ENCODE data around the gene SOX3. TPM values are rescaled to one million over a fixed set of nuclear protein-coding genes. Genes with fewer than 3 reads are reported as not detected.

SOX3 gene
- total RNA-seq, 4 donors from 2014 or later, result not detected

- intact Hi-C loops (cut with DNase I), result no loop called here
- Histone ChIP-seq H3K27ac (replicated peaks in 1 of 4) (no peak overlapping the region), H3K9me3 (no peaks in the 10 kb centered on the region), H3K4me3 (no peak overlapping the region), H3K27me3 (peaks cover 0 to 7% (median 0%) of the 10 kb centered on the region in 4 donors), H3K36me3 (no peaks in the 10 kb centered on the region), H3K4me1 (no peaks in the 10 kb centered on the region)
- 70% methylated on average over 4 of the region's 4 CpGs for WGBS
- TF ChIP-seq CTCF (IDR thresholded peaks at IDR 0.05), result no peak
- no peak for DNase-seq (ENCODE audit: extremely low spot score)
These were observed 12.5 kb downstream of the SOX3 start for GRCh38 chrX:140492066-140492994.

- Histone ChIP-seq H3K4me1 (no peaks in the 10 kb centered on the region), H3K27me3 (no peaks in the 10 kb centered on the region), H3K4me3 (no peak overlapping the region), H3K27ac (replicated peaks in 1 of 4) (no peak overlapping the region), H3K9me3 (no peaks in the 10 kb centered on the region), H3K36me3 (no peaks in the 10 kb centered on the region)
- no peak for DNase-seq (ENCODE audit: extremely low spot score)
- intact Hi-C loops (cut with DNase I), result no loop called here
- TF ChIP-seq CTCF (IDR thresholded peaks at IDR 0.05) (no peak), POLR2A (IDR thresholded peaks at IDR 0.05; ENCODE audit: low read depth) (no peak), POLR2AphosphoS5 (IDR thresholded peaks at IDR 0.05) (no peak), EP300 (IDR thresholded peaks at IDR 0.05) (no peak)
These were observed 24.1 kb downstream of the SOX3 start for GRCh38 chrX:140480765-140481164.

GRCh38 chrX:140477987-140478386, 26.9 kb downstream of the SOX3 start:
- Histone ChIP-seq H3K27ac (replicated peaks in 1 of 4) (no peak overlapping the region), H3K4me1 (no peaks in the 10 kb centered on the region), H3K27me3 (no peaks in the 10 kb centered on the region), H3K36me3 (no peaks in the 10 kb centered on the region), H3K4me3 (no peak overlapping the region), H3K9me3 (peaks cover 0 to 10% (median 0%) of the 10 kb centered on the region in 4 donors)
- DNase-seq (ENCODE audit: extremely low spot score), result no peak
- TF ChIP-seq POLR2A (IDR thresholded peaks at IDR 0.05; ENCODE audit: low read depth), result no peak
- TF ChIP-seq EP300 (IDR thresholded peaks at IDR 0.05), result no peak
- TF ChIP-seq POLR2AphosphoS5 (IDR thresholded peaks at IDR 0.05), result no peak
- no peak for TF ChIP-seq CTCF (IDR thresholded peaks at IDR 0.05)
- intact Hi-C loops (cut with DNase I), result no loop called here

- H3K27ac ChIP-seq (replicated peaks in 1 of 4), result no peak overlapping the region
- TF ChIP-seq CTCF (IDR thresholded peaks at IDR 0.05), result no peak
- no peak for TF ChIP-seq POLR2A (IDR thresholded peaks at IDR 0.05; ENCODE audit: low read depth)
- TF ChIP-seq POLR2AphosphoS5 (IDR thresholded peaks at IDR 0.05), result no peak
- TF ChIP-seq EP300 (IDR thresholded peaks at IDR 0.05), result no peak
- DNase-seq (ENCODE audit: extremely low spot score), result no peak
- intact Hi-C loops (cut with DNase I), result no loop called here
- no peaks in the 10 kb centered on the region for H3K27me3 ChIP-seq
- no peaks in the 10 kb centered on the region for H3K36me3 ChIP-seq
- no peak overlapping the region for H3K4me3 ChIP-seq
- peaks cover 0 to 10% (median 0%) of the 10 kb centered on the region in 4 donors for H3K9me3 ChIP-seq
- no peaks in the 10 kb centered on the region for H3K4me1 ChIP-seq
These were observed 29.8 kb downstream of the SOX3 start for GRCh38 chrX:140475025-140475424.

DNA sequence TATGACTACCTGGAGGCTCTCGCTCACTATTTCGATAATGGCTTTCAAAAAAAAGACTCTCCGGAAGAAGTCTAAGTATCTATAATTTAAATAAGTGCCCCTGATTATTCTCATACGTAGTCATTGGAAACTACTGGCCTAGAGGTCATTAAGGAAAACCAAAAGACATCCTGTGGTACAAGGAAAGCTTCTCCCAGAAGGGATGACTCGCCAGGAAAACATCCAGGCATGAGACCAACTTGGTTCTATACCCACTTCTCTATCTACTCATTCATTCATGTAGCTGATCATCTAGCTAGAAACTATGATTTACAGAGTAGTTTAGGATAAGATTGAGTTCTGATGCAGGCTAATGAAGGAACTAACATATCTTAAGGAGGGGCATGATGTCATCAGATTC, 37.7 kb downstream of the SOX3 start:
- no peak overlapping the region for H3K4me3 ChIP-seq
- no peaks in the 10 kb centered on the region for H3K27me3 ChIP-seq
- H3K4me1 ChIP-seq, result no peaks in the 10 kb centered on the region
- no peak overlapping the region for H3K27ac ChIP-seq (replicated peaks in 1 of 4)
- no peak for TF ChIP-seq POLR2AphosphoS5 (IDR thresholded peaks at IDR 0.05)
- DNase-seq (ENCODE audit: extremely low spot score), result no peak
- WGBS, result 72% methylated on average over 5 of the region's 5 CpGs
- no peaks in the 10 kb centered on the region for H3K36me3 ChIP-seq
- intact Hi-C loops (cut with DNase I), result no loop called here
- no peaks in the 10 kb centered on the region for H3K9me3 ChIP-seq

Other genes with a start within 250 kb of the SOX3 start
- gene LINC00632, start 204.7 kb upstream of the SOX3 start, total RNA-seq, result 10 to 100 TPM; 11.4 to 22.8 (median 14.9) TPM

Measured in esophagus muscularis mucosa (tissue), 4 donors.